WTC11 (cell line): ENCODE data around the gene ADCY1. TPM values are rescaled to one million over a fixed set of nuclear protein-coding genes. Genes with fewer than 3 reads are reported as not detected.

ENCODE experiments used
- ATAC-seq: fragments of 200-7000 bp; cut with Tn5 transposase; 2 replicates; pipeline ENCODE4 v1.10.0; 2021; ENCODE audit warnings: mild to moderate bottlenecking, moderate library complexity
- CTCF ChIA-PET: fragments of 300-600 bp; sonication (Branson Sonifier 250); formaldehyde crosslinking; loops from one replicate; lab custom pipeline; 2021; ENCODE audit warnings: antibody characterized with exemption; lab: Charles Lee
- POLR2A ChIA-PET: fragments of 350-600 bp; sonication (Branson Sonifier 250); formaldehyde crosslinking; loops from one replicate; lab custom pipeline; 2021; ENCODE audit warnings: antibody characterized with exemption; lab: Charles Lee
- DNase-seq: peaks from one replicate; pipeline ENCODE4 v3.0.0; 2021; ENCODE audit warnings: low spot score
- H3K27ac Mint-ChIP-seq: 2 replicates; pipeline ENCODE4 v1.8.0; 2021; ENCODE audit warnings: mixed read lengths
- H3K27me3 Mint-ChIP-seq: 2 replicates; pipeline ENCODE4 v1.8.0; 2021; ENCODE audit warnings: low read depth, mild to moderate bottlenecking, moderate library complexity, mixed read lengths
- H3K36me3 Mint-ChIP-seq: 2 replicates; pipeline ENCODE4 v1.8.0; 2021; ENCODE audit warnings: mixed read lengths
- H3K4me1 Mint-ChIP-seq: 2 replicates; pipeline ENCODE4 v1.8.0; 2022; ENCODE audit warnings: mixed read lengths
- H3K4me3 Mint-ChIP-seq: 2 replicates; pipeline ENCODE4 v1.8.0; 2021; ENCODE audit warnings: mild to moderate bottlenecking, moderate library complexity, mixed read lengths
- H3K9me3 Mint-ChIP-seq: 2 replicates; pipeline ENCODE4 v1.8.0; 2021; ENCODE audit warnings: mixed read lengths
- ARID4B ChIP-seq: sonication (generic); formaldehyde crosslinking; IDR thresholded peaks from 2 replicates; pipeline ENCODE4 v1.8.0; 2023; ENCODE audit warnings: missing genetic modification reagents, mild to moderate bottlenecking, borderline replicate concordance
- E2F4 ChIP-seq: sonication (generic); formaldehyde crosslinking; IDR thresholded peaks from 2 replicates; pipeline ENCODE4 v1.8.1; 2022; ENCODE audit warnings: low read depth, mild to moderate bottlenecking, moderate library complexity, missing genetic modification reagents, borderline replicate concordance
- ETV6 ChIP-seq: sonication (generic); formaldehyde crosslinking; IDR thresholded peaks from 2 replicates; pipeline ENCODE4 v1.8.1; 2022; ENCODE audit warnings: mild to moderate bottlenecking, missing genetic modification reagents
- FOXP4 ChIP-seq: sonication (generic); formaldehyde crosslinking; IDR thresholded peaks from 2 replicates; pipeline ENCODE4 v1.8.0; 2022; ENCODE audit warnings: mild to moderate bottlenecking, missing genetic modification reagents
- IRF1 ChIP-seq: sonication (generic); formaldehyde crosslinking; IDR thresholded peaks from 2 replicates; pipeline ENCODE4 v1.8.0; 2023; ENCODE audit warnings: missing genetic modification reagents
- KAT7 ChIP-seq: sonication (generic); formaldehyde crosslinking; IDR thresholded peaks from 2 replicates; pipeline ENCODE4 v1.8.1; 2023; ENCODE audit warnings: missing genetic modification reagents, mild to moderate bottlenecking, borderline replicate concordance
- MYBL2 ChIP-seq: sonication (generic); formaldehyde crosslinking; IDR thresholded peaks from 2 replicates; pipeline ENCODE4 v1.8.1; 2023; ENCODE audit warnings: mild to moderate bottlenecking, moderate library complexity, missing genetic modification reagents
- NR1H2 ChIP-seq: sonication (generic); formaldehyde crosslinking; IDR thresholded peaks from 2 replicates; pipeline ENCODE4 v1.9.0; 2021; ENCODE audit warnings: mild to moderate bottlenecking, moderate library complexity, missing genetic modification reagents
- RELA ChIP-seq: sonication (generic); formaldehyde crosslinking; IDR thresholded peaks from 2 replicates; pipeline ENCODE4 v1.8.1; 2022; ENCODE audit warnings: missing genetic modification reagents, mild to moderate bottlenecking, borderline replicate concordance
- SMAD3 ChIP-seq: sonication (generic); formaldehyde crosslinking; IDR thresholded peaks from 2 replicates; pipeline ENCODE4 v1.8.0; 2022; ENCODE audit warnings: missing genetic modification reagents, mild to moderate bottlenecking, borderline replicate concordance
- TCF7 ChIP-seq: sonication (generic); formaldehyde crosslinking; IDR thresholded peaks from 2 replicates; pipeline ENCODE4 v1.8.0; 2022; ENCODE audit warnings: mild to moderate bottlenecking, low read depth, missing genetic modification reagents, moderate library complexity
- USF2 ChIP-seq: sonication (generic); formaldehyde crosslinking; IDR thresholded peaks from 2 replicates; pipeline ENCODE4 v1.8.1; 2023; ENCODE audit warnings: mild to moderate bottlenecking, missing genetic modification reagents, moderate library complexity
- ZNF232 ChIP-seq: sonication (generic); formaldehyde crosslinking; IDR thresholded peaks from 2 replicates; pipeline ENCODE4 v1.8.0; 2022; ENCODE audit warnings: mild to moderate bottlenecking, missing genetic modification reagents
- ZNF281 ChIP-seq: sonication (generic); formaldehyde crosslinking; IDR thresholded peaks from 2 replicates; pipeline ENCODE4 v1.8.0; 2023; ENCODE audit warnings: mild to moderate bottlenecking, missing genetic modification reagents
- total RNA-seq: library from RNA; stranded (reverse); gene quantifications from 3 replicates; pipeline ENCODE4 v1.2.3, GENCODE V29; 2021

Gene ADCY1
- total RNA-seq, 1 experiment from 2014 or later, result 29.0 TPM

- H3K4me1 Mint-ChIP-seq, result no peaks in the 10 kb centered on the region; the same call in 1 of the 2 replicates
- H3K9me3 Mint-ChIP-seq, result peaks cover 12% of the 10 kb centered on the region
- no peaks in the 10 kb centered on the region; the same call in 1 of the 2 replicates for H3K27me3 Mint-ChIP-seq
- no peak overlapping the region for H3K27ac Mint-ChIP-seq
- H3K36me3 Mint-ChIP-seq, result peaks cover 3% of the 10 kb centered on the region
- ATAC-seq (no peak), DNase-seq (no peak)
- POLR2A ChIA-PET, result no interaction called here
- CTCF ChIA-PET, result no interaction called here
- TF ChIP-seq ZNF281 (CRISPR knock-in tag) (no peak), ZNF232 (CRISPR knock-in tag) (no peak)
- TF ChIP-seq, all 79 proteins: peak for 0
- H3K4me3 Mint-ChIP-seq, result no peak overlapping the region
Observed at GRCh38 chr7:45524445-45524844, 49.7 kb upstream of the ADCY1 start.

GRCh38 chr7:45525057-45525456, 49.1 kb upstream of the ADCY1 start:
- DNase-seq (no peak), ATAC-seq (no peak)
- Mint-ChIP-seq H3K4me3 (no peak overlapping the region), H3K9me3 (peaks cover 7% of the 10 kb centered on the region), H3K27ac (no peak overlapping the region), H3K27me3 (no peaks in the 10 kb centered on the region), H3K36me3 (no peaks in the 10 kb centered on the region), H3K4me1 (no peaks in the 10 kb centered on the region; the same call in 1 of the 2 replicates)
- TF ChIP-seq FOXP4 (CRISPR knock-in tag), result no peak
- no peak for TF ChIP-seq TCF7 (CRISPR knock-in tag)
- no peak for TF ChIP-seq ZNF281 (CRISPR knock-in tag)
- TF ChIP-seq IRF1 (CRISPR knock-in tag), result no peak
- no peak for TF ChIP-seq RELA (CRISPR knock-in tag)
- TF ChIP-seq NR1H2 (CRISPR knock-in tag), result no peak
- no peak for TF ChIP-seq ETV6 (CRISPR knock-in tag)
- TF ChIP-seq MYBL2 (CRISPR knock-in tag), result no peak
- TF ChIP-seq SMAD3 (CRISPR knock-in tag), result no peak
- no peak for TF ChIP-seq KAT7 (CRISPR knock-in tag)
- no peak for TF ChIP-seq ARID4B (CRISPR knock-in tag)
- no peak for TF ChIP-seq E2F4
- TF ChIP-seq ZNF232 (CRISPR knock-in tag), result no peak
- no peak for TF ChIP-seq USF2
- ChIA-PET CTCF (no interaction called here), POLR2A (no interaction called here)
